Measurements from ENCODE around the gene JMJD1C.

The JMJD1C gene

DNA sequence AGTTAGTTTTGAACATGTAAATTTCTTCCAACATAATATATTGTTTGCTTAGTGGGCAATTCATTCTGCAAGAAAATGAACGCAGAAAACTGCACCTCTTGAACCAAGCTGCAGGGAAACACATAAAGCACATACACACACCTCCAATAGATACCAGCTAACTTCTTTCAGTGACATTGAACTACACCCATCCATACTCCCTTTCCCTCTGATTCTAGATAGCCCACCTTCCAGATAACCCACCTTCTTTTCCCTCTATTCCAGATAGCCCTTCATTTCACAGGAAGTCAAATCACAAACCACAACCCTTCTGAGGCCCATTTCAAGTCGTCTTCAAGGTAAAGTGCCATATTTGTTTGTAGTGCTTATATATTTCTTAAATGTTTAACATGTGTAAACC is 304.2 kb downstream of the JMJD1C start:
- TF ChIP-seq, protein P1, sequence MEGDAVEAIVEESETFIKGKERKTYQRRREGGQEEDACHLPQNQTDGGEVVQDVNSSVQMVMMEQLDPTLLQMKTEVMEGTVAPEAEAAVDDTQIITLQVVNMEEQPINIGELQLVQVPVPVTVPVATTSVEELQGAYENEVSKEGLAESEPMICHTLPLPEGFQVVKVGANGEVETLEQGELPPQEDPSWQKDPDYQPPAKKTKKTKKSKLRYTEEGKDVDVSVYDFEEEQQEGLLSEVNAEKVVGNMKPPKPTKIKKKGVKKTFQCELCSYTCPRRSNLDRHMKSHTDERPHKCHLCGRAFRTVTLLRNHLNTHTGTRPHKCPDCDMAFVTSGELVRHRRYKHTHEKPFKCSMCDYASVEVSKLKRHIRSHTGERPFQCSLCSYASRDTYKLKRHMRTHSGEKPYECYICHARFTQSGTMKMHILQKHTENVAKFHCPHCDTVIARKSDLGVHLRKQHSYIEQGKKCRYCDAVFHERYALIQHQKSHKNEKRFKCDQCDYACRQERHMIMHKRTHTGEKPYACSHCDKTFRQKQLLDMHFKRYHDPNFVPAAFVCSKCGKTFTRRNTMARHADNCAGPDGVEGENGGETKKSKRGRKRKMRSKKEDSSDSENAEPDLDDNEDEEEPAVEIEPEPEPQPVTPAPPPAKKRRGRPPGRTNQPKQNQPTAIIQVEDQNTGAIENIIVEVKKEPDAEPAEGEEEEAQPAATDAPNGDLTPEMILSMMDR (IDR thresholded peaks at IDR 0.05), result no peak

DNA sequence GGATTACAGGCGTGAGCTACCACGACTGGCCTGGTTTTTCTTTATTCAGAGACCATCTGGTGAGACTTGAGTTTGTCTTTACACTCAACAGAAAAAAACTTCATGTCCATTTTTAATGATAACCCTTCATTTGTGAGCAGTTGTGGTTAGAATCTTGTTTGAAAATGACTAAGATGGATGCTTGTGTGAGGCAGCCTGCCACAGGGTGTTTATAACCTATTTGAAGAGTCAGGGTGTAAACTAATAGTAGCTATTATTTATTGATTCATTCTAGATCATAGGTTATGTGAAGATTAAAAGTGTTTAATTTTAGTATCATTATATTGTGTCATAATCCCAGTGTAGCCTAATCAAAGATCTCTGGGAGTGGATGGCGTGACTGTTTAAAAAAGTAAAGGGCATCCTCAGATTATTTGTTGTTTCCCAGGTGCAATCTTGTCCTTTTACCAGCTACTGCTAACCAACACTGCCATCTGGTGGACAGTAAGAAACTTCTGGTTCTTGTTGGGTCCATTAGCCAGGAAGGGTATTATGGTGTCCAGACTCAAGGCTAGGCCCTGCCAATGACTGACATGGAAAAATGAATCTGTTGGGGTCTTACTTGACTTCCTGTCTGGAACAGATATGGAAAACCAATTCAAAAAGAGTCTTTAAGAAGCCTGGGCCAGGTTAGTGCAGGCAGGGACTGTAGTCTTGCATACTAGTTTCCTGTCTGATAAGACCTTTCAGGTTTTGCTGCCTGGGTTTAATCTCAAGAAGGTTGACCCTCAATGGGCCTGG is 307.7 kb downstream of the JMJD1C start:
- TF ChIP-seq, protein P1 (IDR thresholded peaks at IDR 0.05), result peak; percentile 80

DNA sequence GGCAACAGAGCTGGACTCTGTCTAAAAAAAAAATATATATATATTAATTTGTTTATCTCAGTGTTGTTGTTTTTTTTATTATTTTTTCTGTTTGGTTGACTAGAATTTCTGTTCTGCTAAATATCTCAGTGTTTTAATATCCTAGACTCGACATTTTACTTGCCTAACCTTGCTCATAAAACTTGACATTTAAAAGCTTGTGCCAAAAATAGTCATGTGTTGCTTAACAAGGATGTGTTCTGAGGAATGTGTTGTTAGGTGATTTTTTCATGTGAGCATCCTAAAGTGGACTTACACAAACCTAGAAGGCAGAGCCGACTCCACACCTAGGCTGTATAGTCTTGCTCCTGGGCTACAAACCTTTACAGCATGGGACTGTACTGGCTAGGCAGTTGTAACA is 309.5 kb downstream of the JMJD1C start:
- TF ChIP-seq, protein P1 (IDR thresholded peaks at IDR 0.05), result no peak

DNA sequence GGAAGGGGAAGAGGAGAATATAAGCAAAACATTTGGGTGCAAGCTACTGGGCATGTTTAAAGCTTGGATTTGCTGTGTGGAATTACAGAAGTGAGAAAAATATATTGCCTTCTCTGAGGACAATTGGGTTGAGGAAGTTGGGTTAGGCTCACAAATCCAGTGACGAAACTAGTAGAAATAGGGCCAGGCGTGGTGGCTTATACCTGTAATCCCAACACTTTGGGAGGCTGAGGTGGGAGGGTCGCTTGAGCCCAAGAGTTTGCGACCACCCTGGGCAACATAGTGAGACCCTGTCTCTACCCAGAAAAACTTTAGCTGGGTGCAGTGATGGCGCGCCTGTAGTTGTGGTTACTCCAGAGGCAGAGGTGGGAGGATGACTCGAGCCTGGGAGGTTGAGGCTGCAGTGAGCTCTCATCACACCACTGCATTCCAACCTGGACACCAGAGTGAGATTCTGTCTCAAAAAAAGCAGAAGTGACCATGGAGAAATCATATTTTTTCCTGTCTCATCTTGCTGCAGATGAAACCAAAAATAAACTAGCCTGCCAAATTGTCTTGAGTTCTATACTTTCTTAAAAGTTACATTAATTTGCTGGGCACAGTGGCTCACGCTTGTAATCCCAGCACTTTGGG is 310.3 kb downstream of the JMJD1C start:
- TF ChIP-seq, protein P1 (IDR thresholded peaks at IDR 0.05), result no peak

DNA sequence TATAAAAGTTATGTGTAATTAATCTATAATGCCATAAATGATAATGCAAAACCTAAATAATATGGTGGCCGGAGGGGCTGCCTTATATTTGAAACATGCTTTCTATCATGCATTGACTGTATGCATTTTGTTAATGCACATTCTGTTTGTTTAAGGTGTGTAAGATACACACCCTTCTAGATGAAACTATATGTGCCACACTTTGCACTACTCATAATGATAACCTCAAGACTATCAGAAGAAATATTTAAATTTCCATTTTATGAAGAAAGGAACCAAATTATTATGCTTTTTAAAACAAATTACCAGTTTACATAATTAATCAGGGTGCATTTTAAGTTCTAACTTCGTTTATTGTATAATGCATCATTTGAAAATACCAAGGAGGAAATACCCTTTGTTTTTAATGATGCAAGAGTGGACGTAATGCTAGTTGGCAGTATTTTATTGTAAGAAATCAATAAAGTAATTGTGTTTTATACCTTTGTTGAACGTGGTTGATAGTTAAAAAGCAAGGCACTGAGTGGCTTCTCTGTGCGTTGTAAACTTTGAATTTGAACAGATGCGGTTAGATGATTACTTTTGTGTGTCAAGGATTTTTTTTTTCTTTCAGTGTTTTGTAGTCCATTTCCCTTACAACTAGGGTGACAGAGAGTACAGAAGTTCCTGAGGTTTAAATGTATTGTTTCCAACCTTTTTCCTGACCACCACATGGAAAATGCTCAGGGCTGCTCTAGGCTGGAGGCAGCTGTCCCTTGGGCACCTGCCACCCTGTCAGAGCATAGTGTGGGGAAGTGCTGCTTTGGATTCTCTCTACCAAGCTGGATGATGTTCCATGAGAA is 311.0 kb downstream of the JMJD1C start:
- TF ChIP-seq, protein P1 (IDR thresholded peaks at IDR 0.05), result no peak

DNA sequence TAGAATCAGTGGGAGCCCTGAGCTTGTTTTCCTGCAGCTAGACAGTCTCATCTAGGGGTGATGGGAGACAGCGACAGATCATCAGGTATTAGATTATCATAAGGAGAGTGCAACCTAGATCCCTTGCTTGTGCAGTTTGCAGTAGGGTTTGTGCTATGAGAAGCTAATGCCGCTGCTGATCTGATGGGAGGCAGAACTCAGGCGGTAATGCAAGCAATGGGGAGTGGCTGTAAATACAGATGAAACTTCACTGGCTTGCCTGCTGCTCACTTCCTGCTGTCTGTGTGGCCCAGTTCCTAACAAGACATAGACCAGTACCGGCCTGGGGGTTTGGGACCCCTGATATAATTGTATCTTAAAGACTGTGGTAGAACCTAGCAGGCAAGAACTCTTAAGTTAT is 315.0 kb downstream of the JMJD1C start:
- TF ChIP-seq, protein P1 (IDR thresholded peaks at IDR 0.05), result no peak

DNA sequence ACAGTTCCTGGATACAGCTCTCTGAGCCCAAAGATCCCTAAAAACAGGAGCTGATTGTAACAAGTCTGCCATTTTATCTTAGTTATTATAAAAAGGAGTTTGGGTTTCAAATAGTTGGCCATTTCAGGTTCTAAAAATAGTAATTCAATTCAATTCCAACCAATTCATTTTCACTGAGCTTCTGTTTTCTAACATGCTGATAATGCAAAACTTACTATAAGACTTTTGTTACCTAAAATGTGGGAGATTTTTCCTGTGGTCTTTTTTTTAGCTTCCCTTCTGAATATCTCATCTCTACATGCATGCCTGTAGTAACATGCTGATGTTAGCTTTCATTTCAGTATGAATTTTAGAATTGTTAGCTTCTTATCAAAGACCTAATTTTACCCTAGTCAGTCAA is 319.3 kb downstream of the JMJD1C start:
- TF ChIP-seq, protein P1 (IDR thresholded peaks at IDR 0.05), result no peak

Data from LNCAP (cell line).